SKM-1 treated with dmso at 0.1 percent for 144 hours (cell line): ENCODE results near the gene PTCSC3.

ENCODE experiments used
- DNase-seq: peaks from one replicate; lab custom pipeline; 2025; ENCODE audit not compliant: unreplicated experiment; lab: John Stamatoyannopoulos, UW

PTCSC3 gene

DNA sequence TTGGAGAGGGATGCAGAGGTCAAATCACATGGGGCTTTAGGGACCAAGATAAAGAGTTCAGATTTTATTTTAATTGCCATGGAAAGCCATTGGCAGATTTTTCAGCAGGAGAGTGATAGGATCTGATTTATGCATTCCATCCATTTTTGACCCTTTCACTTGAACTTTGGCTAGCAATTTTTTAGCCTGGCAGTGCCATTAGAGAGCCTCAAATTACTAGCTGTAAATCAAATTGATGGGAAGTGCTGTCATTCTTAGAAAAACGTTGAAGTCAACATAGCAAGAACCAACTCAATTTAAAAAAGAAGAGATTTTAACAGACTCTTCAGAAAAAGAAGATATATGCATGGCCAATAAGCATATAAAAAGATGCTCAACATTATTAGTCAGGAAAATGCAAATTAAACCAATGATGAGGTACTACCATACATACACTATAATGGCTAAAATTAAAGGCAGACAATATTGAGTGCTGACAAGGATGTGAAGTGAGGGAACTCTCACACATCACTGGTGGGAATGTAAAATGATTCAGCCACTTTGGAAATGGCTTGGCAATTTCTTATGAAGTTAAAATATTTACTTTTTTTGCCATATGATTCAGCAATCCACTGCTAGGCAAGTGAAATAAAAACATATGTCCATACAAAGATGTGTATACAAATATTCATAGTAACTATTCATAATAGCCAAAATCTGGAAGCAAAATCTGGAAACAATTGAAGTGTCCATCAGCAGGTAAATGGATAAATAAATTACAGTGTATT, 89.7 kb downstream of the PTCSC3 start:
- DNase-seq: no peak

DNA sequence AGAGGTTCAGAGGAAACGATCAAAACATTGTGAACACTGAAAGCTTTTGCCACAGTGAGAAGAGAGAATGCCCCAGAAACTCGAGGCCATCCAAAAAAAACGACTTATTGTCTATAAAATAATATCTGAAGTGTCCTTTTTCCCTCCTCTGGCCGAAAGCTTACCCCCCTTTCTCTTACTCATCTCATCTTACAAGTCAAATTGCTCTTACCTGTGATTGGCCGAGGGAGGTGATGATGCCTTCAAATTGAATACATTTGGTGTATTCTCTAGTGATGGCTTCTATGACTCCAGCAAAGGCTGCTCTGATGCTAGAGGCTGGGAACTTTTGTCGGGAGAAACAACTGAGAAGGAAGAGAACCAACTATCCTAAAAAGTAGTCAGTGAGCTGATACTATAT, 90.7 kb downstream of the PTCSC3 start:
- DNase-seq: no peak
